ENCODE measurements around the gene DNM3. TPM values are rescaled to one million over a fixed set of nuclear protein-coding genes. Genes with fewer than 3 reads are reported as not detected.

DNM3 gene
- total and polyA plus RNA-seq, 2 donors (not counting 1 experiment from before 2014, with no cell fraction given) = 1.0 to 1.3 TPM

GRCh38 chr1:171865106-171865505 is 23.8 kb downstream of the DNM3 start:
- Histone ChIP-seq H3K9me3 (ENCODE audit: control extremely low read depth in 1 of 3, control insufficient read depth in 2 of 3, insufficient read depth in 1 of 3, low read length in 2 of 3) (no peaks in the 10 kb centered on the region), H4K20me1 (ENCODE audit: control insufficient read depth, insufficient read depth, low read length, poor library complexity, severe bottlenecking) (no peaks in the 10 kb centered on the region), H2AFZ (ENCODE audit: insufficient read depth, low read depth, low read length, poor library complexity, severe bottlenecking) (no peak overlapping the region), H3K27me3 (replicated peaks in 1 of 4; ENCODE audit: control extremely low read depth in 1 of 4, control insufficient read depth in 3 of 4, insufficient read depth in 4 of 4, low read length in 3 of 4) (no peaks in the 10 kb centered on the region), H3K4me1 (ENCODE audit: control insufficient read depth in 2 of 2, insufficient read depth in 2 of 2, low read length in 2 of 2) (no peaks in the 10 kb centered on the region), H3K79me2 (ENCODE audit: control insufficient read depth, insufficient read depth, low read length) (no peaks in the 10 kb centered on the region), H3K9ac (ENCODE audit: low read length) (no peak overlapping the region), H3K4me3 (ENCODE audit: control extremely low read depth in 1 of 5, extremely low read depth in 1 of 5, insufficient read depth in 1 of 5, low read depth in 2 of 5, low read length in 4 of 5) (no peak overlapping the region), H3K36me3 (replicated peaks in 1 of 2; ENCODE audit: control extremely low read depth in 1 of 2, control insufficient read depth in 1 of 2, extremely low read depth in 1 of 2, insufficient read depth in 2 of 2, low read length in 1 of 2) (no peaks in the 10 kb centered on the region), H3K4me2 (replicated peaks; ENCODE audit: low read depth, low read length, poor library complexity, severe bottlenecking) (no peak overlapping the region), H3K27ac (ENCODE audit: low read length in 2 of 2) (no peak overlapping the region)
- ChIA-PET POLR2A (no interaction called here), CTCF (no interaction called here)
- Mint-ChIP-seq H3K4me3 (no peak overlapping the region), H3K9me3 (ENCODE audit: insufficient read depth) (no peaks in the 10 kb centered on the region), H3K4me1 (no peaks in the 10 kb centered on the region), H3K27me3 (peaks cover 10% of the 10 kb centered on the region), H3K27ac (no peak overlapping the region)
- no peak for TF ChIP-seq EZH2 (IDR thresholded peaks at IDR 0.05; ENCODE audit: borderline replicate concordance, insufficient read depth, low read depth, low read length, poor library complexity, severe bottlenecking)
- TF ChIP-seq CTCF (IDR thresholded peaks at IDR 0.05) = no peak
- intact Hi-C loops (cut with micrococcal nuclease) = no loop called here
- DNase-seq = no peak
- no CpG with 5 or more reads among the region's 6 CpGs for WGBS (ENCODE audit: insufficient coverage)
- no peak for ATAC-seq (ENCODE audit: low read depth)

DNA sequence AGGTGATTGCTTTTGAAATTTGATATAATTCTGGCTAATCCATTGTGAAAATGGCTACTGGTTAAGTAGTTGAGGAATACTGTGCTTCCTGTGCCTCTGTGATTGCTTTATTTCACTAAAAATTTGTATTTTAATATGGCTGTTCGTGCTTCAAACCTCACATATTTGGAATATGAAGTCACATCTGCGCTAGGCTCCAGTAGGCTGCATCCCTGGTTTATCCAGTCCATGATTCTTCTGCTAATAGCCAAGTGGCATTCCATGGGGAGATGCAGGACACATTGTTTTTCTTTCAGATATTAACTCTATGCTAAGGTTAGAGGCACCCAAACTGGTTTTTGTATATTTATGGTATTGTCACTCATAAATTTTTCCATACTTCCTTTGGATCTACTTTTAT is 25.9 kb downstream of the DNM3 start:
- H3K27me3 ChIP-seq (replicated peaks in 1 of 4; ENCODE audit: control extremely low read depth in 1 of 4, control insufficient read depth in 3 of 4, insufficient read depth in 4 of 4, low read length in 3 of 4) = no peaks in the 10 kb centered on the region
- no peaks in the 10 kb centered on the region for H3K36me3 ChIP-seq (replicated peaks in 1 of 2; ENCODE audit: control extremely low read depth in 1 of 2, control insufficient read depth in 1 of 2, extremely low read depth in 1 of 2, insufficient read depth in 2 of 2, low read length in 1 of 2)
- no CpG with 5 or more reads among the region's 2 CpGs for WGBS (ENCODE audit: insufficient coverage)
- intact Hi-C loops (cut with micrococcal nuclease) = no loop called here
- no peaks in the 10 kb centered on the region for H4K20me1 ChIP-seq (ENCODE audit: control insufficient read depth, insufficient read depth, low read length, poor library complexity, severe bottlenecking)
- H3K4me1 Mint-ChIP-seq = no peaks in the 10 kb centered on the region
- no peak overlapping the region for H3K4me3 Mint-ChIP-seq
- TF ChIP-seq EZH2 (IDR thresholded peaks at IDR 0.05; ENCODE audit: borderline replicate concordance, insufficient read depth, low read depth, low read length, poor library complexity, severe bottlenecking) (no peak), CTCF (IDR thresholded peaks at IDR 0.05) (no peak)
- ChIA-PET POLR2A (no interaction called here), CTCF (no interaction called here)
- DNase-seq (no peak), ATAC-seq (ENCODE audit: low read depth) (no peak)
- H3K9me3 ChIP-seq (ENCODE audit: control extremely low read depth in 1 of 3, control insufficient read depth in 2 of 3, insufficient read depth in 1 of 3, low read length in 2 of 3) = no peaks in the 10 kb centered on the region
- no peak overlapping the region for H3K27ac ChIP-seq (ENCODE audit: low read length in 2 of 2)
- H3K79me2 ChIP-seq (ENCODE audit: control insufficient read depth, insufficient read depth, low read length) = no peaks in the 10 kb centered on the region
- no peak overlapping the region for H3K9ac ChIP-seq (ENCODE audit: low read length)
- peaks cover 7% of the 10 kb centered on the region for H3K27me3 Mint-ChIP-seq
- H3K4me1 ChIP-seq (ENCODE audit: control insufficient read depth in 2 of 2, insufficient read depth in 2 of 2, low read length in 2 of 2) = no peaks in the 10 kb centered on the region
- no peak overlapping the region for H3K27ac Mint-ChIP-seq
- H3K9me3 Mint-ChIP-seq (ENCODE audit: insufficient read depth) = no peaks in the 10 kb centered on the region
- H3K4me3 ChIP-seq (ENCODE audit: control extremely low read depth in 1 of 5, extremely low read depth in 1 of 5, insufficient read depth in 1 of 5, low read depth in 2 of 5, low read length in 4 of 5) = no peak overlapping the region
- no peak overlapping the region for H2AFZ ChIP-seq (ENCODE audit: insufficient read depth, low read depth, low read length, poor library complexity, severe bottlenecking)
- no peak overlapping the region for H3K4me2 ChIP-seq (replicated peaks; ENCODE audit: low read depth, low read length, poor library complexity, severe bottlenecking)
